K562 treated with DMSO at 1 percent for 12 hours (cell line): ENCODE results near the gene IRF9. TPM values are rescaled to one million over a fixed set of nuclear protein-coding genes. Genes with fewer than 3 reads are reported as not detected.

Experiments
- total RNA-seq: library from RNA; unstranded; fragments of 300-600 nt; gene quantifications from 2 replicates; pipeline ENCODE4 v1.2.3, GENCODE V29; 2022; ENCODE audit not compliant: insufficient read depth

Gene IRF9
- total RNA-seq, 1 experiment from 2014 or later = 12.0 TPM

Other genes starting within 250 kb of the IRF9 start
- gene DHRS4, start 207.5 kb upstream of the IRF9 start, total RNA-seq = 36.4 and 41.1 TPM in 2 replicates
- gene DHRS4L2, start 172.3 kb upstream of the IRF9 start, total RNA-seq = 17.5 and 22.7 TPM in 2 replicates
- 0.28 and 0.36 TPM in 2 replicates for gene CARMIL3, start 109.3 kb upstream of the IRF9 start, total RNA-seq
- not detected in 2 replicates for gene CPNE6, start 89.7 kb upstream of the IRF9 start, total RNA-seq
- gene PCK2, start 67.0 kb upstream of the IRF9 start, total RNA-seq = 81.1 and 86.3 TPM in 2 replicates
- 24.1 and 44.4 TPM in 2 replicates for gene DCAF11, start 46.5 kb upstream of the IRF9 start, total RNA-seq
- gene NRL, start 46.3 kb upstream of the IRF9 start, total RNA-seq = 1.7 and 2.1 TPM in 2 replicates
- not detected in 2 replicates for gene FITM1, start 30.6 kb upstream of the IRF9 start, total RNA-seq
- 173 and 189 TPM in 2 replicates for gene PSME1, start 25.1 kb upstream of the IRF9 start, total RNA-seq
- gene EMC9, start 19.7 kb upstream of the IRF9 start, total RNA-seq = 41.4 and 46.4 TPM in 2 replicates
- gene PSME2, start 14.7 kb upstream of the IRF9 start, total RNA-seq = 145 and 149 TPM in 2 replicates
- 31.0 and 40.2 TPM in 2 replicates for gene RNF31, start 13.8 kb upstream of the IRF9 start, total RNA-seq
- gene REC8, start 10.8 kb downstream of the IRF9 start, total RNA-seq = 0.75 and 2.7 TPM in 2 replicates
- gene IPO4, start 27.6 kb downstream of the IRF9 start, total RNA-seq = 12.2 and 13.1 TPM in 2 replicates
- 14.9 and 25.9 TPM in 2 replicates for gene TM9SF1, start 34.2 kb downstream of the IRF9 start, total RNA-seq
- 0.67 TPM in 1 of 2 replicates, not detected in the other for gene TSSK4, start 44.4 kb downstream of the IRF9 start, total RNA-seq
- 56.6 and 66.5 TPM in 2 replicates for gene CHMP4A, start 52.2 kb downstream of the IRF9 start, total RNA-seq
- gene MDP1, start 54.8 kb downstream of the IRF9 start, total RNA-seq = 3.7 and 15.6 TPM in 2 replicates
- gene NEDD8, start 71.1 kb downstream of the IRF9 start, total RNA-seq = 134 and 179 TPM in 2 replicates
- 47.9 and 58.1 TPM in 2 replicates for gene GMPR2, start 71.7 kb downstream of the IRF9 start, total RNA-seq
- 17.2 and 19.4 TPM in 2 replicates for gene TINF2, start 81.4 kb downstream of the IRF9 start, total RNA-seq
- 0.58 TPM in 1 of 2 replicates, not detected in the other for gene TGM1, start 101.9 kb downstream of the IRF9 start, total RNA-seq
- 17.9 and 19.6 TPM in 2 replicates for gene RABGGTA, start 110.3 kb downstream of the IRF9 start, total RNA-seq
- gene DHRS1, start 138.5 kb downstream of the IRF9 start, total RNA-seq = 37.2 and 42.4 TPM in 2 replicates
- 3.9 and 10.9 TPM in 2 replicates for gene NOP9, start 138.6 kb downstream of the IRF9 start, total RNA-seq
- not detected in 2 replicates for gene CIDEB, start 146.7 kb downstream of the IRF9 start, total RNA-seq
- 2.5 and 11.2 TPM in 2 replicates for gene LTB4R2, start 148.9 kb downstream of the IRF9 start, total RNA-seq
- 4.1 and 6.5 TPM in 2 replicates for gene LTB4R, start 150.2 kb downstream of the IRF9 start, total RNA-seq
- gene ADCY4, start 173.8 kb downstream of the IRF9 start, total RNA-seq = not detected in 2 replicates
- gene RIPK3, start 178.7 kb downstream of the IRF9 start, total RNA-seq = 0.67 TPM in 1 of 2 replicates, not detected in the other
- gene NFATC4, start 206.9 kb downstream of the IRF9 start, total RNA-seq = 1.1 and 1.3 TPM in 2 replicates
- gene NYNRIN, start 237.7 kb downstream of the IRF9 start, total RNA-seq = 0.40 and 1.1 TPM in 2 replicates